Endothelial cell (in vitro differentiated cells): ENCODE data around the gene APC2. TPM values are rescaled to one million over a fixed set of nuclear protein-coding genes. Genes with fewer than 3 reads are reported as not detected.

ENCODE experiments used
- DNase-seq: peaks from one replicate; pipeline ENCODE4 v3.0.0; 2021; ENCODE audit warnings: low spot score
- H3K27ac Mint-ChIP-seq: one replicate; pipeline ENCODE4 v1.8.0; 2021; ENCODE audit warnings: mixed read lengths, inconsistent platforms; ENCODE audit not compliant: unreplicated experiment
- H3K27me3 Mint-ChIP-seq: one replicate; pipeline ENCODE4 v1.8.0; 2021; ENCODE audit warnings: mild to moderate bottlenecking, moderate library complexity, mixed read lengths, inconsistent platforms; ENCODE audit not compliant: unreplicated experiment
- H3K36me3 Mint-ChIP-seq: one replicate; pipeline ENCODE4 v1.8.0; 2021; ENCODE audit warnings: mild to moderate bottlenecking, low read depth, mixed read lengths, inconsistent platforms; ENCODE audit not compliant: unreplicated experiment
- H3K4me1 Mint-ChIP-seq: one replicate; pipeline ENCODE4 v1.8.0; 2021; ENCODE audit warnings: mild to moderate bottlenecking, mixed read lengths, inconsistent platforms; ENCODE audit not compliant: unreplicated experiment
- H3K4me3 Mint-ChIP-seq: one replicate; pipeline ENCODE4 v1.8.0; 2021; ENCODE audit warnings: mild to moderate bottlenecking, mixed read lengths, inconsistent platforms; ENCODE audit not compliant: unreplicated experiment
- H3K9me3 Mint-ChIP-seq: one replicate; pipeline ENCODE4 v1.8.0; 2021; ENCODE audit warnings: mixed read lengths, inconsistent platforms; ENCODE audit not compliant: unreplicated experiment
- CTCF ChIP-seq: fragments of 200-600 bp; sonication (generic); IDR thresholded peaks from one replicate; pipeline ENCODE4 v1.5.0; 2021; ENCODE audit warnings: antibody characterized with exemption; ENCODE audit not compliant: unreplicated experiment
- total RNA-seq: library from RNA; stranded (reverse); fragmentation: NEBNext Ultra II Directional; extraction: Animal tissue kit (Norgen Biotek cat#: 25700); gene quantifications from one replicate; pipeline ENCODE4 v1.2.1, GENCODE V29; 2021; ENCODE audit not compliant: unreplicated experiment

APC2 gene
- total RNA-seq, 1 donor from 2014 or later = 1.9 TPM

- Mint-ChIP-seq H3K4me1 (peaks cover 7% of the 10 kb centered on the region), H3K27me3 (peaks cover 26% of the 10 kb centered on the region), H3K9me3 (no peaks in the 10 kb centered on the region), H3K36me3 (peaks cover 22% of the 10 kb centered on the region), H3K4me3 (no peak overlapping the region), H3K27ac (no peak overlapping the region)
- TF ChIP-seq CTCF = no peak
- DNase-seq = peak; percentile 52
These were observed 3.8 kb upstream of the APC2 start for GRCh38 chr19:1445932-1446712.

- Mint-ChIP-seq H3K36me3 (peaks cover 15% of the 10 kb centered on the region), H3K4me3 (peak overlapping the region; percentile 86), H3K27me3 (peaks cover 25% of the 10 kb centered on the region), H3K9me3 (no peaks in the 10 kb centered on the region), H3K4me1 (peaks cover 7% of the 10 kb centered on the region), H3K27ac (no peak overlapping the region)
- DNase-seq = peak; percentile 55
- no peak for TF ChIP-seq CTCF
These were observed 3.0 kb upstream of the APC2 start for GRCh38 chr19:1446713-1447481.

DNA sequence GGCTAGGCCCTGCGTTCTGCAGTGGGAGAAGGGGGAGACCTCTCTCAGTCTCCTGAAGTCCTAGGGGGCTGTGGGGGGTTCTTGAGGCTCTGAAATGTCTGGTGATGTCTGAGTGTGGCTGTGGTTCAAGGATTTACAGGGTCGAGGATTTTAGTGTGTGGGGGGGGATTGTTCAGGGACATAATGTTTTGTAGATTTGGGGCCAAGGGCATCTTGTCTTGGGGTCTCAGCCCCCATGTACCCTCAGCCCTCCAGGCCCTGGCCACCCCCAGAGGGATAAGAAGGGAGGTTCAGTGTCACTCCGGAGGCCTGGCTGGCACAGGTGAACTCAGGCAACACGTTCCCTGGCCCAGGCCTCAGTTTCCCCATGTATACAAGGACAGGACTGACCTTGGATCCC is 2.4 kb upstream of the APC2 start:
- Mint-ChIP-seq H3K36me3 (peaks cover 8% of the 10 kb centered on the region), H3K27ac (peak overlapping the region; percentile 63), H3K27me3 (peaks cover 23% of the 10 kb centered on the region), H3K4me3 (peak overlapping the region; percentile 86), H3K4me1 (peaks cover 7% of the 10 kb centered on the region), H3K9me3 (no peaks in the 10 kb centered on the region)
- no peak for DNase-seq
- TF ChIP-seq CTCF = no peak

DNA sequence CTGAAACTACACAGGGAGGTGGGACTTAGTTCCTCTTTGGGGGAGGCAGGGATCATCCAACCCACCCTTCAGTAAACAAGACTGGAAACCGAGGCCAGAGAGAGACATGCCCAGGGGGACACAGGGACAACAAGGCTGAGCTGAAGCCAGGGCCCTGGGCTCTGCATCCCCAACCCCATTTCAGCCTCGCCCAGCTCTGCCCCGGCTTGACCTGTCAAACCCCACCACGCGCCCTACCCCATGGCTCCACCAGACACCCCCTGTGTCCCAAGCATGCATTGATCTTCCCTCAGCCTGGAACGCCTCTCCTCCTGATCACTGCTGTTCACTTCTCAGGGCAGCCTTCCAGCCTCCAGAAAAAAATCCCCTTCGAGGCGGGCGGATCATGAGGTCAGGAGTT is 2.0 kb upstream of the APC2 start:
- Mint-ChIP-seq H3K9me3 (no peaks in the 10 kb centered on the region), H3K4me1 (peaks cover 7% of the 10 kb centered on the region), H3K36me3 (peaks cover 5% of the 10 kb centered on the region), H3K27me3 (peaks cover 21% of the 10 kb centered on the region), H3K4me3 (peak overlapping the region; percentile 63), H3K27ac (no peak overlapping the region)
- no peak for TF ChIP-seq CTCF
- no peak for DNase-seq
